Body of pancreas (tissue), 4 donors: ENCODE results near the gene PPIB. TPM values are rescaled to one million over a fixed set of nuclear protein-coding genes. Genes with fewer than 3 reads are reported as not detected.

ENCODE experiments used
- ATAC-seq: fragments of 150-250 bp; one replicate; pipeline ENCODE4 v1.9.1; 2016
- DNase-seq, 4 donors: peaks; one replicate each; pipeline ENCODE4 v3.0.0-alpha.2; 2019
- H3K27ac ChIP-seq, 4 donors: fragments of 200-600 bp; sonication (generic); 1 replicate in 3 of 4; 2 replicates in 1 of 4; pipeline versions ENCODE4 v1.5.1 to v1.6.1; 2016 to 2019; ENCODE audit warnings: mild to moderate bottlenecking in 1 of 4, mixed read lengths in 1 of 4, moderate library complexity in 1 of 4
- H3K27me3 ChIP-seq, 2 donors: fragments of 200-600 bp; sonication (generic); one replicate each; pipeline ENCODE4 v1.6.0; 2016; ENCODE audit warnings: mild to moderate bottlenecking in 1 of 2
- H3K36me3 ChIP-seq, 2 donors: fragments of 200-600 bp; sonication (generic); replicated peaks in 1 of 2; 2 replicates each; pipeline ENCODE4 v1.5.1; 2016; ENCODE audit warnings: low read depth in 2 of 2; ENCODE audit not compliant: insufficient read depth in 1 of 2
- H3K4me1 ChIP-seq: fragments of 200-600 bp; sonication (generic); one replicate; pipeline ENCODE4 v1.6.0; 2016
- H3K4me3 ChIP-seq, 2 donors: fragments of 200-600 bp; sonication (generic); 1 replicate in 1 of 2; 2 replicates in 1 of 2; pipeline ENCODE4 v1.5.1; 2016 to 2019
- H3K9me3 ChIP-seq, 3 donors: fragments of 200-600 bp; sonication (generic); 1 replicate in 2 of 3; 2 replicates in 1 of 3; pipeline ENCODE4 v1.5.1; 2016
- POLR2A ChIP-seq, 3 donors: fragments of 450-650 bp; IDR thresholded peaks; one replicate each; pipeline ENCODE4 v1.6.1; 2016; ENCODE audit warnings: antibody characterized with exemption in 3 of 3, mild to moderate bottlenecking in 2 of 3
- WGBS, 2 donors: methylation state at CpG; one replicate each; pipeline ENCODE4 v1.1.5; 2017; 5-methylcytosine and 5-hydroxymethylcytosine counted together
- intact Hi-C: fragments of 100-400 bp; cut with DNase I; formaldehyde crosslinking; loops from one replicate; pipeline ENCODE4 v1.15.1; 2023
- total RNA-seq, 2 donors: library from RNA; depleted of rRNA; stranded (reverse); fragments of >200 nt; gene quantifications; one replicate each; pipeline ENCODE4 v1.1.0, GENCODE V29; 2016
- TF ChIP-seq, protein P1 (sequence below), 7 experiments: fragments of 450-650 bp in 4 of 7; fragments of 200-600 bp in 3 of 7; sonication (generic) in 3 of 7; IDR thresholded peaks; one replicate each; pipeline ENCODE4 v1.5.1; 2016 to 2019; ENCODE audit warnings: antibody characterized with exemption in 7 of 7

PPIB gene
- total RNA-seq, 2 donors from 2014 or later: 159 to 1,343 TPM

DNA sequence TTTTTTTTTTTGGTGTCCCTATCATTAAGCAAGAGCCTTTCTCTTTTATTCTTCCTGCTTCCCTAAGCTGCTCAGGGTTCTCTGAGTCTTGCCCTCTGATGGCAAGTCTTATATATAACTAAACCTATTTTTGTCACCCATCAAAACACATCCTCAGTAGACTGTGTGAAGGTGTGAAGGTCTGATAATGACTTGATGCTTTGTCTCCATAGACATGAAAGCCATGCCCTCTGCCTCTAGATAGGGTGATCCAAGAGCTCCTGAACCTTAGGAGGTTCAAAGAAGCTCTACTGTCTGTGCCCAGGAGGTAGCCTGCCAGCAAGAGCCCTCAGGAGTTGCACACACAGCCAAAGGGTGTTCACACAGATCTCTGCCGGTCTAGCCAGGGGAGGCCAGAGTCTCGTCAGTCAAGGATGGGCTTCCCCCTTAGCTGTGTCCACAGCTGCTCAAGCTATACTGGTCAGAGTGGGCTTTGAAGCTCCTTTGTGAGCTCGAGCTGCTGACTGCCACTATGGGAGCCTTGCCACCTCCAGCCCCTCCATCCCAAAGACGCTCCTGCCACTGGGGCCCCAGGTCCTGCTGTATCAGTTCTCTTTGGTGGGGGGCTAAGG lies 24.4 kb downstream of the PPIB start:
- no peak overlapping the region for H3K4me3 ChIP-seq
- H3K27ac ChIP-seq: no peak overlapping the region
- peaks cover 10 to 24% of the 10 kb centered on the region in 2 donors for H3K36me3 ChIP-seq
- H3K9me3 ChIP-seq: no peaks in the 10 kb centered on the region
- H3K4me1 ChIP-seq: no peaks in the 10 kb centered on the region
- no peak for ATAC-seq
- DNase-seq: no peak
- intact Hi-C loops: no loop called here
- 86 to 94% methylated on average over 2 to 3 of the region's 4 CpGs for WGBS, 2 donors
- no peak for TF ChIP-seq POLR2A (IDR thresholded peaks at IDR 0.05)
- TF ChIP-seq, protein P1, sequence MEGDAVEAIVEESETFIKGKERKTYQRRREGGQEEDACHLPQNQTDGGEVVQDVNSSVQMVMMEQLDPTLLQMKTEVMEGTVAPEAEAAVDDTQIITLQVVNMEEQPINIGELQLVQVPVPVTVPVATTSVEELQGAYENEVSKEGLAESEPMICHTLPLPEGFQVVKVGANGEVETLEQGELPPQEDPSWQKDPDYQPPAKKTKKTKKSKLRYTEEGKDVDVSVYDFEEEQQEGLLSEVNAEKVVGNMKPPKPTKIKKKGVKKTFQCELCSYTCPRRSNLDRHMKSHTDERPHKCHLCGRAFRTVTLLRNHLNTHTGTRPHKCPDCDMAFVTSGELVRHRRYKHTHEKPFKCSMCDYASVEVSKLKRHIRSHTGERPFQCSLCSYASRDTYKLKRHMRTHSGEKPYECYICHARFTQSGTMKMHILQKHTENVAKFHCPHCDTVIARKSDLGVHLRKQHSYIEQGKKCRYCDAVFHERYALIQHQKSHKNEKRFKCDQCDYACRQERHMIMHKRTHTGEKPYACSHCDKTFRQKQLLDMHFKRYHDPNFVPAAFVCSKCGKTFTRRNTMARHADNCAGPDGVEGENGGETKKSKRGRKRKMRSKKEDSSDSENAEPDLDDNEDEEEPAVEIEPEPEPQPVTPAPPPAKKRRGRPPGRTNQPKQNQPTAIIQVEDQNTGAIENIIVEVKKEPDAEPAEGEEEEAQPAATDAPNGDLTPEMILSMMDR (IDR thresholded peaks at IDR 0.05): no peak
- H3K27me3 ChIP-seq: no peaks in the 10 kb centered on the region

DNA sequence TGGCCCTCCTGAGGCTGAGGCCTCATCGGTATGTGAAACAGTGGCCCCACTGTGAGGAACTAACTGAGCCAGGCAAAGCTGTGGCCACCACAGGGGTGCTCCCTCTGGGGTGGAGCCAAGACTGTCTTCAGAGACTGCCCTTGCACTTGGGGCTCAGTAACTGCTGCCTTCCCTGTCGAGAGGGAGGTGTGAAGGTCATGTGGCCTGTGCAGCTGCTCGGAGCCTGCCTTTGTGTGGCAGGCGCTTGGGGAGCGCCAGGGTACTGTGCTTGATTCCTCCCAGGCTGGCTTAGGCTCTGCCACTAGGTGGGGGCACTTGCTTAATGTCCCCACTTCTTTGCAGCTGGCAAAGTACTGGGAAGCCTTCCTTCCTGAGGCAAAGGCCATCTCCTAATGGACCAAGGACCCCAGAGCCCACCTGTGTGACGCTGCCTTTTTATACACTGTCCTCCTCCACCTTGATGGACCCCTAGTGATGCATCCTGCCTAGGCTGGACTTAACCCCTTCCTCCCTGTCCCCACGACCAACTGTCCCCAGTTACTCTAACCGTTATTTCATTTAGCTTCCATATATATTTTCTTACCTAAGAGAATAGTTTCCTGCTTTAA lies 25.5 kb downstream of the PPIB start:
- no peak for ATAC-seq
- no peak overlapping the region for H3K27ac ChIP-seq
- H3K36me3 ChIP-seq: peaks cover 10 to 33% of the 10 kb centered on the region in 2 donors
- no peak for DNase-seq
- TF ChIP-seq, protein P1 (IDR thresholded peaks at IDR 0.05): peak in 1 of 7 experiments; percentile 7
- TF ChIP-seq POLR2A (IDR thresholded peaks at IDR 0.05): no peak
- no peaks in the 10 kb centered on the region for H3K4me1 ChIP-seq
- no peak overlapping the region for H3K4me3 ChIP-seq
- WGBS, 2 donors: 48 to 70% methylated on average over 5 to 8 of the region's 8 CpGs
- no peaks in the 10 kb centered on the region for H3K27me3 ChIP-seq
- intact Hi-C loops: no loop called here
- no peaks in the 10 kb centered on the region for H3K9me3 ChIP-seq

DNA sequence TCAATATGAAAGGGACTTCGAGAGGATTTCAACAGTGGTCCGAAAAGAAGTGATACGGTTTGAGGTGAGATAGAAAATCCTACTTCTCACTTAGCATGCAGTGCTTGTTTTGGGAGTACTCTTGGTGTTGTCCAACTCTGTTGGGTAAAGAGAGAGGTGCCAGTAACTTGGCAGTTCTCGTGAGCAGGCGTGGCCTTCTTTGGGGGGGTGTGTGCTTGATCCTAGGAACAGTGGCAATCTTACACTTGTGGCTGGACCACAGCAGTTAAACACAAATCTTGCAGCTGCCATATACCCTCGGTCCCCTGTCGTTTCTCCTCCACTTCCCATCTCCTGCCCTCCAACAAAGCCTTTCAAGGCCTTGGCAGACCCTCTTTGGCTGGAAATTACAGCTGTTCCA lies 26.5 kb downstream of the PPIB start:
- intact Hi-C loops: no loop called here
- DNase-seq (no peak), ATAC-seq (no peak)
- no peaks in the 10 kb centered on the region for H3K4me1 ChIP-seq
- no peaks in the 10 kb centered on the region for H3K27me3 ChIP-seq
- H3K9me3 ChIP-seq: no peaks in the 10 kb centered on the region
- H3K36me3 ChIP-seq: peaks cover 10 to 43% of the 10 kb centered on the region in 2 donors
- no peak overlapping the region for H3K4me3 ChIP-seq
- H3K27ac ChIP-seq: no peak overlapping the region
- WGBS, 2 donors: 85 to 88% methylated on average over 7 of the region's 7 CpGs
- no peak for TF ChIP-seq POLR2A (IDR thresholded peaks at IDR 0.05)
- TF ChIP-seq, protein P1 (IDR thresholded peaks at IDR 0.05): no peak

DNA sequence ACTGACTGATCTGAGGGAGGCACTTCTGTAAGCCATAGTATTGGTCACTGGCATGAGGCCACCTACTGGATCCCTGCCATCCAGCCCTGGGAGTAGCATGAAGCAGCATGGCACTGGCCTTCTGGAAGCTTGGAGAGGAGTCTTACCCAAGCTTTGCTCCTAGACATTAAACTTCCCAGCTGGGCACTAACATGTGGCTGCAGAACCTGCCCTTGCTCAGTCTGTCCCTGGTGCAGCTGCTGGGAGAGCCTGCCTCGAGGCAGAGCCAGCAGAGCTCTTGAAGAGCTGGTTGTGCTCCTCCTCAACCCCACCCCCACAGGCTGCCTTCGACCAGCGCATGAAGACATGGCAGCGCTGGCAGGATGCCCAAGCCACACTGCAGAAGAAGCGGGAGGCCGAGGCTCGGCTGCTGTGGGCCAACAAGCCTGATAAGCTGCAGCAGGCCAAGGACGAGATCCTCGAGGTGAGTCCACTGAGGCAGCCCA lies 28.4 kb downstream of the PPIB start:
- H3K9me3 ChIP-seq: no peaks in the 10 kb centered on the region
- no peaks in the 10 kb centered on the region for H3K4me1 ChIP-seq
- DNase-seq: peak; percentile 42 to 74 (median 60)
- peaks cover 16 to 57% of the 10 kb centered on the region in 2 donors for H3K36me3 ChIP-seq
- intact Hi-C loops: no loop called here
- 40 to 62% methylated on average over 1 to 9 of the region's 9 CpGs for WGBS, 2 donors
- H3K4me3 ChIP-seq: no peak overlapping the region
- ATAC-seq: no peak
- TF ChIP-seq, protein P1 (IDR thresholded peaks at IDR 0.05): no peak
- TF ChIP-seq POLR2A (IDR thresholded peaks at IDR 0.05): no peak
- no peaks in the 10 kb centered on the region for H3K27me3 ChIP-seq
- H3K27ac ChIP-seq: no peak overlapping the region
